Endothelial cell of umbilical vein (primary cell): Measurements from ENCODE around the gene NKD2.

ENCODE experiments used
- POLR2AphosphoS5 ChIP-seq: IDR thresholded peaks from 2 replicates; pipeline ENCODE4 v1.6.1; 2012; ENCODE audit warnings: low read depth, mild to moderate bottlenecking, control low read depth, low read length, moderate library complexity; ENCODE audit not compliant: insufficient read depth
- TF ChIP-seq, protein P1 (sequence below), 2 donors: IDR thresholded peaks; 1 replicate in 1 of 2; 2 replicates in 1 of 2; pipeline ENCODE4 v1.5.1; 2011; ENCODE audit warnings: low read length in 2 of 2, mild to moderate bottlenecking in 2 of 2, moderate library complexity in 2 of 2, control low read depth in 1 of 2, inconsistent platforms in 1 of 2, low read depth in 1 of 2; ENCODE audit not compliant: insufficient read depth in 1 of 2; ENCODE audit errors: extremely low read depth in 1 of 2
- TF ChIP-seq, protein P2 (sequence below): IDR thresholded peaks from 2 replicates; pipeline ENCODE4 v1.6.1; 2011; ENCODE audit not compliant: insufficient read depth, insufficient read length

DNA sequence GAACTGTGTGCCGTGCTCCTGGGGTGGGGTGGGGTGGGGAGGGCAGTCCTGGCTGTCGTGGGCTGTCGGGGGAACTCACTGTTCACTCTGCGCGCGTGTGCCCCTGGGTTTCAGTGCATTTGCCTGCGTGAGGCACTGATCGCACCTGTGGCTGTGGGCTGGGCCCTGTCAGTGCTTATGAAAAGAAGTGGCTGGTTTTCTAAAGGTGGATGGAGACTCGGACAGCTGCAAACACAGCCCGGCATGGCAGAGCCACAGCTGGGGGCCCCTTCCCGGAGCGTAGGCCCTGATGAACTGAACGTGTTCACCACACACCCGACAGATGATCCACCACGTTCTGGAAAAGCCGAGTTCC lies 42.7 kb downstream of the NKD2 start:
- TF ChIP-seq, protein P1, sequence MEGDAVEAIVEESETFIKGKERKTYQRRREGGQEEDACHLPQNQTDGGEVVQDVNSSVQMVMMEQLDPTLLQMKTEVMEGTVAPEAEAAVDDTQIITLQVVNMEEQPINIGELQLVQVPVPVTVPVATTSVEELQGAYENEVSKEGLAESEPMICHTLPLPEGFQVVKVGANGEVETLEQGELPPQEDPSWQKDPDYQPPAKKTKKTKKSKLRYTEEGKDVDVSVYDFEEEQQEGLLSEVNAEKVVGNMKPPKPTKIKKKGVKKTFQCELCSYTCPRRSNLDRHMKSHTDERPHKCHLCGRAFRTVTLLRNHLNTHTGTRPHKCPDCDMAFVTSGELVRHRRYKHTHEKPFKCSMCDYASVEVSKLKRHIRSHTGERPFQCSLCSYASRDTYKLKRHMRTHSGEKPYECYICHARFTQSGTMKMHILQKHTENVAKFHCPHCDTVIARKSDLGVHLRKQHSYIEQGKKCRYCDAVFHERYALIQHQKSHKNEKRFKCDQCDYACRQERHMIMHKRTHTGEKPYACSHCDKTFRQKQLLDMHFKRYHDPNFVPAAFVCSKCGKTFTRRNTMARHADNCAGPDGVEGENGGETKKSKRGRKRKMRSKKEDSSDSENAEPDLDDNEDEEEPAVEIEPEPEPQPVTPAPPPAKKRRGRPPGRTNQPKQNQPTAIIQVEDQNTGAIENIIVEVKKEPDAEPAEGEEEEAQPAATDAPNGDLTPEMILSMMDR (IDR thresholded peaks at IDR 0.05; ENCODE audit: extremely low read depth in 1 of 2, insufficient read depth in 1 of 2, low read depth in 1 of 2, low read length in 2 of 2): no peak
- TF ChIP-seq, protein P2, sequence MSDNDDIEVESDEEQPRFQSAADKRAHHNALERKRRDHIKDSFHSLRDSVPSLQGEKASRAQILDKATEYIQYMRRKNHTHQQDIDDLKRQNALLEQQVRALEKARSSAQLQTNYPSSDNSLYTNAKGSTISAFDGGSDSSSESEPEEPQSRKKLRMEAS: no peak
- TF ChIP-seq POLR2AphosphoS5: no peak
